ENCODE data around the gene RPL32. TPM values are rescaled to one million over a fixed set of nuclear protein-coding genes. Genes with fewer than 3 reads are reported as not detected.

Gene RPL32
- total and polyA plus RNA-seq, 2 of the 4 experiments (the other 2 are of a cell fraction) = 566 to 1,856 TPM

- no peak overlapping the region for H3K4me2 ChIP-seq (ENCODE audit: low read depth, low read length)
- H4K8ac ChIP-seq (ENCODE audit: low read depth in 2 of 2, low read length in 2 of 2) = no peak overlapping the region
- H2BK20ac ChIP-seq (ENCODE audit: low read depth, low read length) = no peak overlapping the region
- no peak overlapping the region for H4K5ac ChIP-seq (ENCODE audit: low read depth, low read length)
- no peak overlapping the region for H3K23ac ChIP-seq (ENCODE audit: low read depth, low read length)
- no peak overlapping the region for H3K27ac ChIP-seq (ENCODE audit: insufficient read depth, low read length)
- H4K91ac ChIP-seq (ENCODE audit: insufficient read depth, low read depth, low read length) = no peak overlapping the region
- H2BK5ac ChIP-seq (ENCODE audit: low read depth, low read length, poor library complexity, severe bottlenecking) = no peak overlapping the region
- H3K4me3 ChIP-seq (ENCODE audit: insufficient read depth, low read depth, low read length) = no peak overlapping the region
- peaks cover 13% of the 10 kb centered on the region for H3K4me1 ChIP-seq (ENCODE audit: control insufficient read depth, insufficient read depth, low read length)
- H2AK9ac ChIP-seq (replicated peaks; ENCODE audit: low read depth, low read length, poor library complexity) = no peak overlapping the region
- dilution Hi-C loops (cut with HindIII; ENCODE audit: low sequenced_read_pairs, unreplicated experiment) (no loop called here), in situ Hi-C loops (cut with MboI; ENCODE audit: low sequenced_read_pairs) (no loop called here), intact Hi-C loops (cut with micrococcal nuclease) (no loop called here)
- H3K27me3 ChIP-seq (ENCODE audit: control insufficient read depth, insufficient read depth, low read length) = no peaks in the 10 kb centered on the region
- H3K18ac ChIP-seq (ENCODE audit: low read depth, low read length) = no peak overlapping the region
- no peak overlapping the region for H2AK5ac ChIP-seq (ENCODE audit: low read depth, low read length)
- no peak for ATAC-seq (ENCODE audit: low read depth)
- H3K9me3 ChIP-seq (ENCODE audit: control insufficient read depth, insufficient read depth, low read length) = no peaks in the 10 kb centered on the region
- TF ChIP-seq CTCF (conservative IDR thresholded peaks at IDR 0.05; ENCODE audit: low read depth, low read length) (no peak), SMC3 (IDR thresholded peaks at IDR 0.05; ENCODE audit: low read depth, low read length) (no peak), RFX5 (IDR thresholded peaks at IDR 0.05; ENCODE audit: low read depth, low read length) (no peak), USF2 (IDR thresholded peaks at IDR 0.05; ENCODE audit: low read depth, low read length) (no peak), CEBPB (IDR thresholded peaks at IDR 0.05; ENCODE audit: low read depth, low read length) (no peak), MAFK (IDR thresholded peaks at IDR 0.05; ENCODE audit: low read depth, low read length) (no peak), RAD21 (IDR thresholded peaks at IDR 0.05; ENCODE audit: low read length) (no peak), POLR2A (IDR thresholded peaks at IDR 0.05; ENCODE audit: low read depth, low read length) (no peak), CHD1 (IDR thresholded peaks at IDR 0.05; ENCODE audit: low read depth, low read length) (no peak), BHLHE40 (IDR thresholded peaks at IDR 0.05; ENCODE audit: low read depth, low read length) (no peak), MXI1 (IDR thresholded peaks at IDR 0.05; ENCODE audit: borderline replicate concordance, low read depth, low read length) (no peak)
- WGBS, 2 experiments (ENCODE audit: extremely low coverage in 2 of 2, insufficient read length in 1 of 2) = 100% methylated on average over 2 of the region's 6 CpGs; no CpG with 5 or more reads in 1 of the 2 experiments
- CTCF ChIA-PET = no interaction called here
- H3K14ac ChIP-seq (replicated peaks; ENCODE audit: low read depth, low read length) = no peak overlapping the region
- peaks cover 79% of the 10 kb centered on the region for H3K36me3 ChIP-seq (ENCODE audit: control insufficient read depth, insufficient read depth, low read length)
- no TSS peak for BruUV-seq (replicated peaks)
- H3K79me1 ChIP-seq (ENCODE audit: low read depth in 1 of 2, low read length in 2 of 2) = peaks cover 30 to 52% of the 10 kb centered on the region in 2 experiments
- H3K9ac ChIP-seq (ENCODE audit: low read depth, low read length) = no peak overlapping the region
- no peak overlapping the region for H3K4ac ChIP-seq (ENCODE audit: low read depth, low read length)
- H2BK15ac ChIP-seq (ENCODE audit: low read depth, low read length) = no peak overlapping the region
- H3K56ac ChIP-seq (ENCODE audit: extremely low read depth, insufficient read depth, low read length) = no peak overlapping the region
- H4K20me1 ChIP-seq (ENCODE audit: insufficient read depth, low read length) = peaks cover 73% of the 10 kb centered on the region
- H2BK120ac ChIP-seq (ENCODE audit: low read depth, low read length) = no peak overlapping the region
- H3K9me1 ChIP-seq (ENCODE audit: insufficient read depth, low read length) = peaks cover 18% of the 10 kb centered on the region
- no peak for DNase-seq
- H2AFZ ChIP-seq (replicated peaks; ENCODE audit: low read length, poor library complexity) = no peak overlapping the region
- POLR2A ChIA-PET (ENCODE audit: unreplicated experiment) = interaction anchor here (0.5 kb wide), 1 partner anchor 52 kb away, joined by 3 read pairs; no protein-coding TSS in a partner anchor
These were observed 6.2 kb downstream of the RPL32 start for GRCh38 chr3:12835052-12835665.
